ENCODE data around the gene CAMTA1. TPM values are rescaled to one million over a fixed set of nuclear protein-coding genes. Genes with fewer than 3 reads are reported as not detected.

The CAMTA1 gene
- total RNA-seq, 2 donors from 2014 or later = 76.6 to 85.8 TPM

GRCh38 chr1:7805460-7805859, 1020.2 kb downstream of the CAMTA1 start:
- DNase-seq (no peak), ATAC-seq (no peak)
- intact Hi-C loops (cut with DNase I, micrococcal nuclease) = no loop called here

- ATAC-seq = no peak
- intact Hi-C loops (cut with DNase I, micrococcal nuclease) = no loop called here
- no peak for DNase-seq
These were observed 1023.1 kb downstream of the CAMTA1 start for GRCh38 chr1:7808253-7808844.

- DNase-seq (no peak), ATAC-seq (no peak)
- intact Hi-C loops (cut with DNase I, micrococcal nuclease) = no loop called here
These were observed 1024.5 kb downstream of the CAMTA1 start for GRCh38 chr1:7809742-7810141.

GRCh38 chr1:7810395-7810794, 1025.1 kb downstream of the CAMTA1 start:
- DNase-seq = no peak
- ATAC-seq = no peak
- intact Hi-C loops (cut with DNase I, micrococcal nuclease) = no loop called here

- intact Hi-C loops (cut with DNase I, micrococcal nuclease) = no loop called here
- no peak for DNase-seq
- ATAC-seq = no peak
These were observed 1026.2 kb downstream of the CAMTA1 start for GRCh38 chr1:7811476-7811875.

GRCh38 chr1:7813677-7814373, 1028.6 kb downstream of the CAMTA1 start:
- ATAC-seq = no peak
- intact Hi-C loops (cut with DNase I, micrococcal nuclease) = no loop called here

More at GRCh38 chr1:7813677-7814373, 1028.6 kb downstream of the CAMTA1 start:
- DNase-seq = no peak

Other genes starting within 250 kb of the CAMTA1 start
- gene NOL9, start 230.9 kb upstream of the CAMTA1 start, total RNA-seq = 10 to 100 TPM; 18.3 to 18.5 TPM
- gene TAS1R1, start 230.1 kb upstream of the CAMTA1 start, total RNA-seq = under 1 TPM in 1 of 2 donors, not detected in 1; 0.14 TPM
- 10 to 100 TPM; 32.4 to 43.2 TPM for gene ZBTB48, start 205.5 kb upstream of the CAMTA1 start, total RNA-seq
- gene KLHL21, start 182.6 kb upstream of the CAMTA1 start, total RNA-seq = 10 to 100 TPM in 1 of 2 donors, 1 to 10 TPM in 1; 8.0 to 14.0 TPM
- 10 to 100 TPM in 1 of 2 donors, 1 to 10 TPM in 1; 6.7 to 11.2 TPM for gene PHF13, start 171.7 kb upstream of the CAMTA1 start, total RNA-seq
- 10 to 100 TPM in 1 of 2 donors, 1 to 10 TPM in 1; 7.0 to 10.9 TPM for gene THAP3, start 160.6 kb upstream of the CAMTA1 start, total RNA-seq
- 100 to 1,000 TPM in 1 of 2 donors, 10 to 100 TPM in 1; 78.0 to 101 TPM for gene DNAJC11, start 83.6 kb upstream of the CAMTA1 start, total RNA-seq